Measurements from ENCODE around the gene ADD2.

ADD2 gene

GRCh38 chr2:70714141-70714905 lies 53.7 kb downstream of the ADD2 start:
- TF ChIP-seq GATA2 (IDR thresholded peaks at IDR 0.05; ENCODE audit: low read depth, low read length), result no peak
- no peak for TF ChIP-seq GATA3 (IDR thresholded peaks at IDR 0.05; ENCODE audit: low read depth, low read length)

GRCh38 chr2:70712916-70713315 lies 55.1 kb downstream of the ADD2 start:
- no peak for TF ChIP-seq GATA2 (IDR thresholded peaks at IDR 0.05; ENCODE audit: low read depth, low read length)
- TF ChIP-seq GATA3 (IDR thresholded peaks at IDR 0.05; ENCODE audit: low read depth, low read length), result no peak

GRCh38 chr2:70711191-70711590 lies 56.8 kb downstream of the ADD2 start:
- TF ChIP-seq GATA3 (IDR thresholded peaks at IDR 0.05; ENCODE audit: low read depth, low read length) (no peak), GATA2 (IDR thresholded peaks at IDR 0.05; ENCODE audit: low read depth, low read length) (no peak)

GRCh38 chr2:70710038-70710690 lies 57.8 kb downstream of the ADD2 start:
- TF ChIP-seq GATA2 (IDR thresholded peaks at IDR 0.05; ENCODE audit: low read depth, low read length) (no peak), GATA3 (IDR thresholded peaks at IDR 0.05; ENCODE audit: low read depth, low read length) (no peak)

GRCh38 chr2:70709275-70710037 lies 58.5 kb downstream of the ADD2 start:
- no peak for TF ChIP-seq GATA3 (IDR thresholded peaks at IDR 0.05; ENCODE audit: low read depth, low read length)
- TF ChIP-seq GATA2 (IDR thresholded peaks at IDR 0.05; ENCODE audit: low read depth, low read length), result no peak

GRCh38 chr2:70708376-70709199 lies 59.4 kb downstream of the ADD2 start:
- TF ChIP-seq GATA3 (IDR thresholded peaks at IDR 0.05; ENCODE audit: low read depth, low read length) (no peak), GATA2 (IDR thresholded peaks at IDR 0.05; ENCODE audit: low read depth, low read length) (no peak)

- TF ChIP-seq GATA3 (IDR thresholded peaks at IDR 0.05; ENCODE audit: low read depth, low read length) (no peak), GATA2 (IDR thresholded peaks at IDR 0.05; ENCODE audit: low read depth, low read length) (no peak)
These were observed 60.3 kb downstream of the ADD2 start for GRCh38 chr2:70707706-70708105.

GRCh38 chr2:70706026-70706795 lies 61.8 kb downstream of the ADD2 start:
- no peak for TF ChIP-seq GATA2 (IDR thresholded peaks at IDR 0.05; ENCODE audit: low read depth, low read length)
- no peak for TF ChIP-seq GATA3 (IDR thresholded peaks at IDR 0.05; ENCODE audit: low read depth, low read length)

- no peak for TF ChIP-seq GATA2 (IDR thresholded peaks at IDR 0.05; ENCODE audit: low read depth, low read length)
- TF ChIP-seq GATA3 (IDR thresholded peaks at IDR 0.05; ENCODE audit: low read depth, low read length), result no peak
These were observed 62.7 kb downstream of the ADD2 start for GRCh38 chr2:70705160-70705850.

GRCh38 chr2:70703900-70704549 lies 64.0 kb downstream of the ADD2 start:
- no peak for TF ChIP-seq GATA3 (IDR thresholded peaks at IDR 0.05; ENCODE audit: low read depth, low read length)
- TF ChIP-seq GATA2 (IDR thresholded peaks at IDR 0.05; ENCODE audit: low read depth, low read length), result no peak

GRCh38 chr2:70702711-70703395 lies 65.1 kb downstream of the ADD2 start:
- TF ChIP-seq GATA3 (IDR thresholded peaks at IDR 0.05; ENCODE audit: low read depth, low read length), result no peak
- TF ChIP-seq GATA2 (IDR thresholded peaks at IDR 0.05; ENCODE audit: low read depth, low read length), result no peak
